Activated T-cell treated with anti-CD3 and anti-CD28 coated beads for 4 hours (primary cell): ENCODE results near the gene TTC29.

Source experiments
- DNase-seq: peaks from one replicate; pipeline ENCODE4 v3.0.0-alpha.2; 2020

The TTC29 gene

GRCh38 chr4:146945556-146946374, at the start of gene TTC29:
TSS of gene TTC29 (minus strand) at chr4:146945864. CDS start at chr4:146939895, 5,969 bp downstream.
- peak; percentile 78 for DNase-seq

GRCh38 chr4:146981651-146982050, 36.0 kb upstream of the TTC29 start:
- no peak for DNase-seq

GRCh38 chr4:146978641-146979040, 33.0 kb upstream of the TTC29 start:
- DNase-seq = no peak

GRCh38 chr4:146976145-146976544, 30.5 kb upstream of the TTC29 start:
- no peak for DNase-seq

- no peak for DNase-seq
These were observed 29.9 kb upstream of the TTC29 start for GRCh38 chr4:146975527-146975926.

- no peak for DNase-seq
These were observed 29.4 kb upstream of the TTC29 start for GRCh38 chr4:146975036-146975435.

- DNase-seq = no peak
These were observed 26.4 kb upstream of the TTC29 start for GRCh38 chr4:146972036-146972435.

- DNase-seq = no peak
These were observed 23.5 kb upstream of the TTC29 start for GRCh38 chr4:146969126-146969525.

- DNase-seq = no peak
These were observed 15.0 kb upstream of the TTC29 start for GRCh38 chr4:146960634-146961033.

GRCh38 chr4:146959692-146960091, 14.0 kb upstream of the TTC29 start:
- no peak for DNase-seq

GRCh38 chr4:146957237-146957636, 11.6 kb upstream of the TTC29 start:
- no peak for DNase-seq

- DNase-seq = no peak
These were observed 7.2 kb upstream of the TTC29 start for GRCh38 chr4:146952896-146953295.

- DNase-seq = no peak
These were observed 3.9 kb upstream of the TTC29 start for GRCh38 chr4:146949559-146949958.

- DNase-seq = no peak
These were observed 1.8 kb downstream of the TTC29 start for GRCh38 chr4:146943691-146944375.

GRCh38 chr4:146932116-146932515, 13.5 kb downstream of the TTC29 start:
- no peak for DNase-seq

GRCh38 chr4:146930673-146931072, 15.0 kb downstream of the TTC29 start:
- DNase-seq = no peak

- DNase-seq = no peak
These were observed 18.0 kb downstream of the TTC29 start for GRCh38 chr4:146927695-146928094.

- DNase-seq = no peak
These were observed 29.1 kb downstream of the TTC29 start for GRCh38 chr4:146916479-146917076.

- DNase-seq = no peak
These were observed 30.5 kb downstream of the TTC29 start for GRCh38 chr4:146915132-146915531.

- no peak for DNase-seq
These were observed 45.4 kb downstream of the TTC29 start for GRCh38 chr4:146900295-146900694.

GRCh38 chr4:146890301-146890700, 55.4 kb downstream of the TTC29 start:
- no peak for DNase-seq

GRCh38 chr4:146883070-146883469, 62.6 kb downstream of the TTC29 start:
- DNase-seq = no peak

- DNase-seq = no peak
These were observed 88.4 kb downstream of the TTC29 start for GRCh38 chr4:146857298-146857697.

GRCh38 chr4:146855761-146856160, 89.9 kb downstream of the TTC29 start:
- DNase-seq = no peak
